ENCODE measurements around the gene COL5A2. TPM values are rescaled to one million over a fixed set of nuclear protein-coding genes. Genes with fewer than 3 reads are reported as not detected.

Gene COL5A2
- polyA plus RNA-seq, 3 donors: 111 to 147 (median 133) TPM

- no peak for DNase-seq
These were observed 170.9 kb downstream of the COL5A2 start for GRCh38 chr2:189008555-189009262.

GRCh38 chr2:189002079-189002478 is 177.5 kb downstream of the COL5A2 start:
- DNase-seq: no peak

- DNase-seq: no peak
These were observed 179.3 kb downstream of the COL5A2 start for GRCh38 chr2:189000221-189000620.

- DNase-seq: no peak
These were observed 182.3 kb downstream of the COL5A2 start for GRCh38 chr2:188997263-188997662.

GRCh38 chr2:188993247-188993646 is 186.3 kb downstream of the COL5A2 start:
- no peak for DNase-seq

- no peak for DNase-seq
These were observed 192.7 kb downstream of the COL5A2 start for GRCh38 chr2:188986839-188987238.

- DNase-seq: no peak
These were observed 194.9 kb downstream of the COL5A2 start for GRCh38 chr2:188984680-188985079.

- DNase-seq: no peak
These were observed 195.5 kb downstream of the COL5A2 start for GRCh38 chr2:188984065-188984491.

GRCh38 chr2:188983427-188984064 is 196.0 kb downstream of the COL5A2 start:
- no peak for DNase-seq

Other genes starting within 250 kb of the COL5A2 start
- gene COL3A1, start 205.4 kb downstream of the COL5A2 start, polyA plus RNA-seq (ENCODE audit: insufficient read length in 3 of 3): 1,000 to 10,000 TPM in 1 of 3 donors, 100 to 1,000 TPM in 2; 804 to 1,230 (median 906) TPM

Data from renal pelvis (tissue), 4 donors.